ENCODE data around the gene TOMT.
"Not testable (repeated sequence)": the region's sequence is repeated elsewhere in the genome, so short reads cannot be mapped to it uniquely, and the experiment has no call there.

The TOMT gene

DNA sequence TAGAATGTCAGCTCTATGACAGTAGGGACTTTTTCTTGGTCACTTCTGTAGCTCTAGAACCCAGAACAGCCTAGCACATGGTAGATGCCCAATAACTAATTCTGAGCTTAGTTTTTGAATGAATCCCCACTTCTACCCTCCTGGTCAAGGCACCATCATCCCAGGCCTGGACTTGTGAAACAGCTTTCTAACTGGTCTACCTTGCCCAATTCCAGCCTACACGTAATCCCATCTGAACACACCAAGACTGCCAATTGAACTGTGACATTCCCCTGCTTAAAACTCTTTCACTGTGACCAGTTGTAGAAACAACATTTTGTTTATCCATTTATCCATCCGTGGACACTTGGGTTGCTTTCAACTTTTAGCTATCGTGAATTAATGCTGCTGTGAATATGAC lies 23.7 kb downstream of the TOMT start:
- DNase-seq (ENCODE audit: low read depth): no peak
- peaks cover 7% of the 10 kb centered on the region for H3K9me3 ChIP-seq (ENCODE audit: control insufficient read depth, low read length)
- H3K9ac ChIP-seq (ENCODE audit: low read length): no peak overlapping the region
- H3K4me3 ChIP-seq (ENCODE audit: low read length): no peak overlapping the region
- peaks cover 5% of the 10 kb centered on the region for H3K4me1 ChIP-seq (ENCODE audit: control insufficient read depth, insufficient read depth, low read length)
- no peaks in the 10 kb centered on the region for H3K36me3 ChIP-seq (ENCODE audit: control insufficient read depth, insufficient read depth, low read length, severe bottlenecking)
- H3K27me3 ChIP-seq (replicated peaks; ENCODE audit: control insufficient read depth, insufficient read depth, low read length): no peaks in the 10 kb centered on the region

- Histone ChIP-seq H3K9me3 (ENCODE audit: control insufficient read depth, low read length) (peaks cover 7% of the 10 kb centered on the region), H3K27me3 (replicated peaks; ENCODE audit: control insufficient read depth, insufficient read depth, low read length) (no peaks in the 10 kb centered on the region), H3K4me1 (ENCODE audit: control insufficient read depth, insufficient read depth, low read length) (peaks cover 5% of the 10 kb centered on the region), H3K9ac (ENCODE audit: low read length) (no peak overlapping the region), H3K4me3 (ENCODE audit: low read length) (no peak overlapping the region), H3K36me3 (ENCODE audit: control insufficient read depth, insufficient read depth, low read length, severe bottlenecking) (no peaks in the 10 kb centered on the region)
- no peak for DNase-seq (ENCODE audit: low read depth)
Measured at GRCh38 chr11:72132646-72133045, 26.9 kb downstream of the TOMT start.

GRCh38 chr11:72135473-72135872 lies 29.7 kb downstream of the TOMT start, which contains the start of gene FOLR3:
Gene FOLR3, plus strand, starts transcription at chr11:72135725. Its CDS starts 228 bp downstream, at chr11:72135953.
- not testable (repeated sequence) for H3K9ac ChIP-seq (ENCODE audit: low read length); DNase-seq (ENCODE audit: low read depth); H3K27me3 ChIP-seq (replicated peaks; ENCODE audit: control insufficient read depth, insufficient read depth, low read length); H3K4me3 ChIP-seq (ENCODE audit: low read length); H3K9me3 ChIP-seq (ENCODE audit: control insufficient read depth, low read length); H3K36me3 ChIP-seq (ENCODE audit: control insufficient read depth, insufficient read depth, low read length, severe bottlenecking)
- peaks cover 11% of the 10 kb centered on the region for H3K4me1 ChIP-seq (ENCODE audit: control insufficient read depth, insufficient read depth, low read length)

GRCh38 chr11:72135891-72136683 lies 30.4 kb downstream of the TOMT start:
- Histone ChIP-seq H3K36me3 (ENCODE audit: control insufficient read depth, insufficient read depth, low read length, severe bottlenecking) (no peaks in the 10 kb centered on the region), H3K4me3 (ENCODE audit: low read length) (no peak overlapping the region), H3K4me1 (ENCODE audit: control insufficient read depth, insufficient read depth, low read length) (peaks cover 17% of the 10 kb centered on the region), H3K9me3 (ENCODE audit: control insufficient read depth, low read length) (no peaks in the 10 kb centered on the region), H3K9ac (ENCODE audit: low read length) (no peak overlapping the region), H3K27me3 (replicated peaks; ENCODE audit: control insufficient read depth, insufficient read depth, low read length) (no peaks in the 10 kb centered on the region)
- no peak for DNase-seq (ENCODE audit: low read depth)

DNA sequence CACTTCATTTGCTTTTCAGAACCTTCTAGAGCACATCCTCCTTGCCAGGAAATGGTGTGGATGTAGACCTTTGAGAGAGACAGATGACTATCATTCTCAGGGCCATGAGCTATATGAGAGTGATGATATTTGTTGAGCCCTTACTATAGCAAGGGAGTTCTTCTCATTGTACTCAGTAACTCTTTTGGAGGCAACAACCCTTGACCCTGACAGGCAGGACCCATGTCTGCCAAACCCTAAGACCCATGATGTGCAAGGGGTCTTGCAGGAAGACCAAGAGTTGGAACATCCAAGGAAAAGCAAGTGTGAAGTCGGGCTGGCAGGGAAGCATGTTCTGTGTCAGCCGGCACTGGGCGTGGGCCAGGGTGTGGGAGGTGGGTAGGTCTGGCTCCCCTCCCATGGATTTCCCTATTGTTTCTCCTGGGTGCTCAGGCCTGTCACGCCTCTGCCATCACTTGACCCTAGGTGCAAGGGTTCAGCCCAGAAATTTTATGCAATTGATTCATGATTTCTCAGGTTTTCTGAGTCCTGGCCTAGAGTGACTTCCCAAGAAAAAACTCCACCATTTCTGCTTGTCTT lies 31.0 kb downstream of the TOMT start:
- Histone ChIP-seq H3K4me3 (ENCODE audit: low read length) (no peak overlapping the region), H3K36me3 (ENCODE audit: control insufficient read depth, insufficient read depth, low read length, severe bottlenecking) (no peaks in the 10 kb centered on the region), H3K9me3 (ENCODE audit: control insufficient read depth, low read length) (no peaks in the 10 kb centered on the region), H3K4me1 (ENCODE audit: control insufficient read depth, insufficient read depth, low read length) (peaks cover 22% of the 10 kb centered on the region), H3K27me3 (replicated peaks; ENCODE audit: control insufficient read depth, insufficient read depth, low read length) (no peaks in the 10 kb centered on the region), H3K9ac (ENCODE audit: low read length) (no peak overlapping the region)
- DNase-seq (ENCODE audit: low read depth): no peak

GRCh38 chr11:72138821-72139390 lies 33.2 kb downstream of the TOMT start:
- no peak for DNase-seq (ENCODE audit: low read depth)
- Histone ChIP-seq H3K27me3 (replicated peaks; ENCODE audit: control insufficient read depth, insufficient read depth, low read length) (no peaks in the 10 kb centered on the region), H3K9ac (ENCODE audit: low read length) (no peak overlapping the region), H3K4me3 (ENCODE audit: low read length) (no peak overlapping the region), H3K36me3 (ENCODE audit: control insufficient read depth, insufficient read depth, low read length, severe bottlenecking) (no peaks in the 10 kb centered on the region), H3K4me1 (ENCODE audit: control insufficient read depth, insufficient read depth, low read length) (peaks cover 21% of the 10 kb centered on the region), H3K9me3 (ENCODE audit: control insufficient read depth, low read length) (no peaks in the 10 kb centered on the region)

DNA sequence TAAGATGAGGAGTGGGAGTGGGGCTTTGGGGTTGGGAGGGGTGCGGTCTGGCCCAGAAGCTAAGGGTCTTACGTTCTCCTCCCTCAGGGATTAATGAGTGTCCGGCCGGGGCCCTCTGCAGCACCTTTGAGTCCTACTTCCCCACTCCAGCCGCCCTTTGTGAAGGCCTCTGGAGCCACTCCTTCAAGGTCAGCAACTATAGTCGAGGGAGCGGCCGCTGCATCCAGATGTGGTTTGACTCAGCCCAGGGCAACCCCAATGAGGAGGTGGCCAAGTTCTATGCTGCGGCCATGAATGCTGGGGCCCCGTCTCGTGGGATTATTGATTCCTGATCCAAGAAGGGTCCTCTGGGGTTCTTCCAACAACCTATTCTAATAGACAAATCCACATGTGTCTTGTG lies 33.8 kb downstream of the TOMT start:
- H3K4me1 ChIP-seq (ENCODE audit: control insufficient read depth, insufficient read depth, low read length): peaks cover 21% of the 10 kb centered on the region
- H3K9ac ChIP-seq (ENCODE audit: low read length): no peak overlapping the region
- no peaks in the 10 kb centered on the region for H3K36me3 ChIP-seq (ENCODE audit: control insufficient read depth, insufficient read depth, low read length, severe bottlenecking)
- DNase-seq (ENCODE audit: low read depth): no peak
- no peaks in the 10 kb centered on the region for H3K27me3 ChIP-seq (replicated peaks; ENCODE audit: control insufficient read depth, insufficient read depth, low read length)
- no peaks in the 10 kb centered on the region for H3K9me3 ChIP-seq (ENCODE audit: control insufficient read depth, low read length)
- no peak overlapping the region for H3K4me3 ChIP-seq (ENCODE audit: low read length)

DNA sequence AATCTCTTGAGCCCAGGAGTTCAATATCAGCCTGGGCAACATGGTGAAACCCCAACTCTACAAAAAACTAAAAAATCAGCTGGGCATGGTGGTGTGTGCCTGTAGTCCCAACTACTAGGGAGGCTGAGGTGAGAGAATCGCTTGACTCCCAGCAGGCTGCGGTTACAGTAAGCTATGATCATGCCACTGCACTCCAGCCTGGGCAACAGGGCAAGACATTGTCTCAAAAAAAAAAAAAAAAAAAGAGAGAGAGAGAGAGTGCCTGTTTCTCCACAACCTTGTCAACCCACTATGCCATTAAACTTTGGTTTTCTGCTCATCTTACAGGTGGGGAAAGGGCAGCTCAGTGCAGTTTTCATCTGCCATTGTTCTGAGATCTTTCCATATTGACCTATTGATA lies 34.9 kb downstream of the TOMT start:
- Histone ChIP-seq H3K4me1 (ENCODE audit: control insufficient read depth, insufficient read depth, low read length) (peaks cover 31% of the 10 kb centered on the region), H3K36me3 (ENCODE audit: control insufficient read depth, insufficient read depth, low read length, severe bottlenecking) (no peaks in the 10 kb centered on the region), H3K9me3 (ENCODE audit: control insufficient read depth, low read length) (no peaks in the 10 kb centered on the region), H3K27me3 (replicated peaks; ENCODE audit: control insufficient read depth, insufficient read depth, low read length) (no peaks in the 10 kb centered on the region), H3K4me3 (ENCODE audit: low read length) (no peak overlapping the region), H3K9ac (ENCODE audit: low read length) (peak overlapping the region; percentile 29)
- DNase-seq (ENCODE audit: low read depth): no peak

DNA sequence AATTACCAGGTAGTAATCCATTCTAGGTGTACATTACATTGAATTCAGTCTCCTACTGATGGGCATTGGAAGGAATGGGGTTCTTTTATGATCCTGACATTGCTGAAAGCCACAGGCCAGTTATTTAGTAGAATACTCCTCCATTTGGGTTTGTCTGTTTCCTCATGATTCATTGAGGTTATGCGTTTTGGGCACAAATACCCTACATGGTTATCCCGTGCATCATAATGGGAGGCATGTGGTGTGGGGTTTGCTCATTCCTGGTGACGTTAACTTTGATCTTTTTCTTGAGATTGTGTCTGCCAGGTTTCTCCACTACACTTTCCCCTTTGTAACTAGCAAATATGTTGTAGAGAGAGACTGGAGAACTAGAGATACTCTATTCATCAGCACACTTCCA lies 35.3 kb downstream of the TOMT start:
- H3K4me3 ChIP-seq (ENCODE audit: low read length): no peak overlapping the region
- H3K9ac ChIP-seq (ENCODE audit: low read length): peak overlapping the region; percentile 53
- peaks cover 31% of the 10 kb centered on the region for H3K4me1 ChIP-seq (ENCODE audit: control insufficient read depth, insufficient read depth, low read length)
- no peaks in the 10 kb centered on the region for H3K9me3 ChIP-seq (ENCODE audit: control insufficient read depth, low read length)
- H3K27me3 ChIP-seq (replicated peaks; ENCODE audit: control insufficient read depth, insufficient read depth, low read length): no peaks in the 10 kb centered on the region
- no peaks in the 10 kb centered on the region for H3K36me3 ChIP-seq (ENCODE audit: control insufficient read depth, insufficient read depth, low read length, severe bottlenecking)
- peak; percentile 81 for DNase-seq (ENCODE audit: low read depth)

DNA sequence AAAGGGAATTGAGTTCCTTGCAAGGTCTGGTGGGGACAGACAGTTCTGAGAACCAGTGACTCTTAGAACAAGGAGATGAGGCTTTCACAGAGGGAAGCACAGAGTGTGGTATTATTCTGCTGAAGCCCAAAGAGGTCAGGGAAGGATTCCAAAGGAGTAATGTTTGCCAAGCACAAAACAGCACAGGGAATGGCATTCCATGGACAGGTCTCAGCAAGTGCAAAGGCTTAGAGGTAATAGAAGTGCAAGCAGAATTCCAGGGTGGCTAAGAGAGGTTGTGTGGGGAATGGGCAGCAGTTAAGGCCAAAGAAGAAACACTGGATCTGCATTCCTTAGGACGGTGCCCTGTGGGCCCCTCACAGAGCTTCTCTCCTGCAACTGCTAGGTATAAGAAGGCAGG lies 36.4 kb downstream of the TOMT start:
- DNase-seq (ENCODE audit: low read depth); H3K36me3 ChIP-seq (ENCODE audit: control insufficient read depth, insufficient read depth, low read length, severe bottlenecking); H3K9me3 ChIP-seq (ENCODE audit: control insufficient read depth, low read length); H3K27me3 ChIP-seq (replicated peaks; ENCODE audit: control insufficient read depth, insufficient read depth, low read length); H3K4me3 ChIP-seq (ENCODE audit: low read length); H3K9ac ChIP-seq (ENCODE audit: low read length): not testable (repeated sequence)
- peaks cover 31% of the 10 kb centered on the region for H3K4me1 ChIP-seq (ENCODE audit: control insufficient read depth, insufficient read depth, low read length)

DNA sequence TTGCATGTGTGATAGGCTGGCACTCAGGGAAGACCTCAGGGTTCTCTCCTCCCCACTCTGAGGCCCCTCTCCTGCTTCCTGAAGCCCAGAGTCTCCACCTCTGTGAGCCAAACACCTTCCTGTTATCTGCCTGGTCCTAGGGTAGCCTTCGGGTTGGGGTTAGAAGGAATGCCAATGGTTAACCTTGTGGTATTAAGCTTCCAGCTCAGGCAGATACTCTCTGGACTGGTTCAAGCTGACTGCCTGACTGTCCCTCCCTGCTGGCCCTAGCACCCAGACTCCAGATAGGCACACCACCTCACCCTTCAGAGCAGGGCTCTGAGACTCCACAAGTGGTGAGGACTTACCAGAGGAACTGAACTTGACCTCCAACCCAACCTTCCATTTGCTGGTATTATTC lies 36.8 kb downstream of the TOMT start:
- not testable (repeated sequence) for DNase-seq (ENCODE audit: low read depth); H3K4me3 ChIP-seq (ENCODE audit: low read length); H3K27me3 ChIP-seq (replicated peaks; ENCODE audit: control insufficient read depth, insufficient read depth, low read length); H3K9me3 ChIP-seq (ENCODE audit: control insufficient read depth, low read length); H3K36me3 ChIP-seq (ENCODE audit: control insufficient read depth, insufficient read depth, low read length, severe bottlenecking); H3K9ac ChIP-seq (ENCODE audit: low read length)
- peaks cover 31% of the 10 kb centered on the region for H3K4me1 ChIP-seq (ENCODE audit: control insufficient read depth, insufficient read depth, low read length)
